Measurements from ENCODE around the gene TMOD4. TPM values are rescaled to one million over a fixed set of nuclear protein-coding genes. Genes with fewer than 3 reads are reported as not detected.

TMOD4 gene
- total RNA-seq, 4 donors from 2014 or later: 1.5 to 1.6 TPM; not detected in 2

DNA sequence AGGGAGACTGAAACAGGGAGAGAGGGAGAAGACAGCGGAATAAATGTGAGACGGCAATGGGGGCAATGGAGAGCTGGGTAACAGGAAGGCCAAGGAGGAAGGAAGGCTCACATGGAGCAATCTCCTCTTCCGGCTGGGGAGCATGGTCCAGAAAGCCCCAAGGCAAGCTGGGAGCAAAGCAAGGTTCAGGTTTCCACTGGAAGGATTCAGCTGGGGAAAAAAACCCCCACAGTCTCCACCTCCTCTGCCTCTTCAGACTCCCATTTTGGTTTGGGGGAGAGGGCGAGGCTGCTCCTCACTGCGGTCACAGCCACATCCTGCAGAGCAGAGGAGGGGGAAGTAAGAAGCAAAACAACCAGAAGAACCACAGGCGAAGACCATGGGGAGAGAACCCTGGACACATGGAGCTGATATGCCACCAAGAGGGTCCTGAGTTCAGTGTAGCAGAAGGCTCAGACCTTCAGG lies 18.7 kb downstream of the TMOD4 start:
- intact Hi-C loops (cut with DNase I): loop anchor here (2.0 to 5.0 kb wide), 2 partner anchors 58 to 130 kb away; no protein-coding TSS in a partner anchor
- DNase-seq (ENCODE audit: extremely low spot score): no peak
- H3K36me3 ChIP-seq: peaks cover 17 to 67% (median 55%) of the 10 kb centered on the region in 4 donors
- H3K9me3 ChIP-seq: no peaks in the 10 kb centered on the region
- 71% methylated on average over 6 of the region's 6 CpGs for WGBS
- H3K27me3 ChIP-seq: no peaks in the 10 kb centered on the region
- TF ChIP-seq POLR2A (IDR thresholded peaks at IDR 0.05; ENCODE audit: low read depth): no peak
- TF ChIP-seq, protein P1, sequence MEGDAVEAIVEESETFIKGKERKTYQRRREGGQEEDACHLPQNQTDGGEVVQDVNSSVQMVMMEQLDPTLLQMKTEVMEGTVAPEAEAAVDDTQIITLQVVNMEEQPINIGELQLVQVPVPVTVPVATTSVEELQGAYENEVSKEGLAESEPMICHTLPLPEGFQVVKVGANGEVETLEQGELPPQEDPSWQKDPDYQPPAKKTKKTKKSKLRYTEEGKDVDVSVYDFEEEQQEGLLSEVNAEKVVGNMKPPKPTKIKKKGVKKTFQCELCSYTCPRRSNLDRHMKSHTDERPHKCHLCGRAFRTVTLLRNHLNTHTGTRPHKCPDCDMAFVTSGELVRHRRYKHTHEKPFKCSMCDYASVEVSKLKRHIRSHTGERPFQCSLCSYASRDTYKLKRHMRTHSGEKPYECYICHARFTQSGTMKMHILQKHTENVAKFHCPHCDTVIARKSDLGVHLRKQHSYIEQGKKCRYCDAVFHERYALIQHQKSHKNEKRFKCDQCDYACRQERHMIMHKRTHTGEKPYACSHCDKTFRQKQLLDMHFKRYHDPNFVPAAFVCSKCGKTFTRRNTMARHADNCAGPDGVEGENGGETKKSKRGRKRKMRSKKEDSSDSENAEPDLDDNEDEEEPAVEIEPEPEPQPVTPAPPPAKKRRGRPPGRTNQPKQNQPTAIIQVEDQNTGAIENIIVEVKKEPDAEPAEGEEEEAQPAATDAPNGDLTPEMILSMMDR (IDR thresholded peaks at IDR 0.05): no peak
- TF ChIP-seq POLR2AphosphoS5 (IDR thresholded peaks at IDR 0.05): no peak
- TF ChIP-seq EP300 (IDR thresholded peaks at IDR 0.05): no peak
- H3K4me3 ChIP-seq: peak overlapping the region; percentile 27 to 46 (median 32)
- H3K27ac ChIP-seq (replicated peaks in 1 of 4): peak overlapping the region in 2 of 4 donors; percentile 3 to 25
- peaks cover 5 to 19% (median 17%) of the 10 kb centered on the region in 4 donors for H3K4me1 ChIP-seq

DNA sequence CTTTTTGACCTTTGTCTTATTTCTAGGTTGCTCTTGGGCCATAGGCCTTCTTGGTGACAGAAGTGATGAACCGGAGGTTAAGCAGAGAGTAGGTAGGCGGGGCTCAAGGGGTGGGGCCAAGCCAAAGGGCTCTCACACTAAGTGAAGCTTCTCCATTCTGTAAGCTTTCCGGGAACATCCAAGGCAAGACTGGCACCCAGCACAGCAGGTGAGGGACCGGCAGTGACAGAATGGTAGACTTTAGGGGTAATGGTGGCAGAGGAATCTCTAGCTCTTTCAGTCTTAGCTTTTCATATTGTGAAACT lies 19.3 kb downstream of the TMOD4 start, which contains the start of gene TNFAIP8L2:
Gene TNFAIP8L2 (plus strand): TSS at position 135 of the 305 bp plus-strand sequence. CDS start 2,049 bp downstream, outside the sequence.
- no peak for DNase-seq (ENCODE audit: extremely low spot score)
- Histone ChIP-seq H3K4me3 (peak within 1 kb of the TSS; percentile 27 to 46 (median 32)), H3K27me3 (no peaks in the 10 kb centered on the region), H3K36me3 (peaks cover 13 to 61% (median 49%) of the 10 kb centered on the region in 4 donors), H3K9me3 (no peaks in the 10 kb centered on the region), H3K27ac (replicated peaks in 1 of 4) (peak within 1 kb of the TSS in 2 of 4 donors; percentile 3 to 25), H3K4me1 (peaks cover 5 to 19% (median 17%) of the 10 kb centered on the region in 4 donors)
- intact Hi-C loops (cut with DNase I): loop anchor here (2.0 to 5.0 kb wide), 2 partner anchors 58 to 129 kb away; no protein-coding TSS in a partner anchor
- TF ChIP-seq, protein P1 (IDR thresholded peaks at IDR 0.05): no peak
- TF ChIP-seq POLR2AphosphoS5 (IDR thresholded peaks at IDR 0.05): no peak
- TF ChIP-seq POLR2A (IDR thresholded peaks at IDR 0.05; ENCODE audit: low read depth): no peak
- no peak for TF ChIP-seq EP300 (IDR thresholded peaks at IDR 0.05)
- WGBS: 64% methylated on average over 4 of the region's 4 CpGs

DNA sequence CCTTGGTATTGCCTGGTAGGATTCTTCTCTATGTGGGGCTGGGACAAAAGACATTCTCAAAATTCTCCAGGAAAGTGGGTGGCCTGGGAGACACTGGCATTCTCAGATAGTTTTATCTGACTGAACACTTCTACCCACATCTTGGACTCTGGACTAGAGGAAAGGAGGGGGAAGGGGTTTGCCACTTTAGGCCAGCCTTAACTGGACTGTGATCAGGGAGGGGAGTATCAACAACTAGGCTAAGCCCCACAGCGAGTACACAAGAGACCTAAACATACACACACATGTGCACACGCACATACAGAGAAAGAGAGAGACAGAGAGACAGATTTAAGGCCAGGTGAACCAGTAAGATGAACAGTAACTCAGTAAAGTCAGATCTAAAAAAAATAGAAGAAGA lies 28.1 kb downstream of the TMOD4 start:
- no peaks in the 10 kb centered on the region for H3K9me3 ChIP-seq
- H3K27ac ChIP-seq (replicated peaks in 1 of 4): peak overlapping the region; percentile 84 to 89 (median 87)
- DNase-seq (ENCODE audit: extremely low spot score): no peak
- no peaks in the 10 kb centered on the region for H3K27me3 ChIP-seq
- TF ChIP-seq, protein P1 (IDR thresholded peaks at IDR 0.05): no peak
- no peak for TF ChIP-seq POLR2AphosphoS5 (IDR thresholded peaks at IDR 0.05)
- WGBS: 90% methylated on average over 2 of the region's 2 CpGs
- H3K4me1 ChIP-seq: peaks cover 35 to 49% (median 43%) of the 10 kb centered on the region in 4 donors
- peaks cover 0 to under 1% (median 0%) of the 10 kb centered on the region in 4 donors for H3K36me3 ChIP-seq
- intact Hi-C loops (cut with DNase I): no loop called here
- H3K4me3 ChIP-seq: peak overlapping the region in 2 of 4 donors; percentile 77 to 88

DNA sequence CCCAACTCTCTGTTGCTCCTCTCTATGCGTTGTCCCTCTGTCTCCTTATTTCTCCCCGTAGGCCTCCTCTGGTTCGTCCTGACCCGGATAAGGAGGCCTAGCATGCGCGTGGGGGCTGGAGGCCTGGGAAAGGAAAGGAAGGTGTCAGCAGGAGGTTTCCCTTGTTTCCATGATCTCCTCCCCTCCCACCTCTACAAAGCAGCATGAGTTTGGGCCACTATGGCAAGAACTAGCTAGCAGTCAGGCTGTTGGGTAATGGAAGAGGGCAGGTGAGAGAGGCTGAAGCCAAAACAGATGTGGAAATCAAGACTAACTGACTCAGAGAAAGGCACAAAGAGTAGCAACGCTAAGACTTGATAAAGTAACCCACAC lies 28.7 kb downstream of the TMOD4 start:
- H3K9me3 ChIP-seq: no peaks in the 10 kb centered on the region
- TF ChIP-seq EP300 (IDR thresholded peaks at IDR 0.05): no peak
- no peak for TF ChIP-seq POLR2A (IDR thresholded peaks at IDR 0.05; ENCODE audit: low read depth)
- TF ChIP-seq POLR2AphosphoS5 (IDR thresholded peaks at IDR 0.05): no peak
- TF ChIP-seq, protein P1 (IDR thresholded peaks at IDR 0.05): no peak
- no peak for DNase-seq (ENCODE audit: extremely low spot score)
- 7% methylated on average over 7 of the region's 7 CpGs for WGBS
- H3K36me3 ChIP-seq: peaks cover 0 to 6% (median under 1%) of the 10 kb centered on the region in 4 donors
- H3K27me3 ChIP-seq: no peaks in the 10 kb centered on the region
- peaks cover 40 to 54% (median 48%) of the 10 kb centered on the region in 4 donors for H3K4me1 ChIP-seq
- H3K4me3 ChIP-seq: peak overlapping the region; percentile 67 to 88 (median 72)
- intact Hi-C loops (cut with DNase I): no loop called here
- peak overlapping the region; percentile 84 to 89 (median 87) for H3K27ac ChIP-seq (replicated peaks in 1 of 4)
